HEK293 (cell line): ENCODE results near the gene PIM3.

Source experiments
- CTCF ChIA-PET: fragments of 350-600 bp; formaldehyde crosslinking; extraction: SDS; loops from one replicate; lab custom pipeline; 2021; ENCODE audit warnings: antibody characterized with exemption; lab: Yijun Ruan, JAX
- POLR2A ChIA-PET: fragments of 300-600 bp; formaldehyde crosslinking; extraction: SDS; loops from one replicate; lab custom pipeline; 2020; ENCODE audit warnings: antibody characterized with exemption, inconsistent platforms; lab: Yijun Ruan, JAX
- H3K27ac ChIP-seq: fragments of 200-500 bp; sonication (Bioruptor generic); 2 replicates; pipeline ENCODE4 v1.5.1; 2014; ENCODE audit warnings: low read depth, low read length, control low read depth, inconsistent platforms; ENCODE audit errors: extremely low read depth
- H3K36me3 ChIP-seq, 2 experiments: fragments of 200-500 bp in 1 of 2; sonication (Bioruptor generic) in 1 of 2; 1 replicate in 1 of 2; 2 replicates in 1 of 2; pipeline ENCODE4 v1.5.1; 2014 to 2017; ENCODE audit warnings: inconsistent platforms in 2 of 2, low read length in 2 of 2; ENCODE audit not compliant: control insufficient read depth in 2 of 2, insufficient read depth in 1 of 2
- H3K4me1 ChIP-seq: fragments of 200-500 bp; sonication (Bioruptor generic); 2 replicates; pipeline ENCODE4 v1.5.1; 2014; ENCODE audit warnings: mild to moderate bottlenecking, low read length, inconsistent platforms; ENCODE audit not compliant: control insufficient read depth, insufficient read depth
- H3K4me3 ChIP-seq: 2 replicates; pipeline ENCODE4 v1.5.1; 2011; ENCODE audit warnings: low read depth, mild to moderate bottlenecking, control low read depth, low read length, moderate library complexity
- H3K9me3 ChIP-seq: fragments of 200-500 bp; sonication (Bioruptor generic); 2 replicates; pipeline ENCODE4 v1.5.1; 2014; ENCODE audit warnings: low read depth, low read length, inconsistent platforms; ENCODE audit not compliant: control insufficient read depth, insufficient read depth
- BCL11A ChIP-seq: fragments of 450-650 bp; formaldehyde crosslinking; IDR thresholded peaks from 2 replicates; pipeline ENCODE4 v1.5.1; 2016; ENCODE audit warnings: low read depth, missing biosample characterization, missing genetic modification characterization
- FEZF1 ChIP-seq: fragments of 450-650 bp; formaldehyde crosslinking; IDR thresholded peaks from 2 replicates; pipeline ENCODE4 v1.5.1; 2016; ENCODE audit warnings: missing biosample characterization, missing genetic modification characterization
- IKZF3 ChIP-seq: fragments of 450-650 bp; IDR thresholded peaks from 2 replicates; pipeline ENCODE4 v1.5.0; 2018; ENCODE audit warnings: missing biosample characterization, mild to moderate bottlenecking, missing genetic modification characterization, moderate library complexity
- OVOL3 ChIP-seq: fragments of 450-650 bp; formaldehyde crosslinking; IDR thresholded peaks from 2 replicates; pipeline ENCODE4 v1.5.1; 2016; ENCODE audit warnings: missing biosample characterization, missing genetic modification characterization
- SCRT1 ChIP-seq: fragments of 450-650 bp; formaldehyde crosslinking; IDR thresholded peaks from 2 replicates; pipeline ENCODE4 v1.5.1; 2016; ENCODE audit warnings: missing biosample characterization, missing genetic modification characterization, borderline replicate concordance
- YY2 ChIP-seq: fragments of 450-650 bp; formaldehyde crosslinking; IDR thresholded peaks from 2 replicates; pipeline ENCODE4 v1.5.1; 2016; ENCODE audit warnings: missing biosample characterization, missing genetic modification characterization
- ZBTB21 ChIP-seq: fragments of 450-650 bp; formaldehyde crosslinking; IDR thresholded peaks from 2 replicates; pipeline ENCODE4 v1.5.1; 2017; ENCODE audit warnings: missing biosample characterization, missing genetic modification characterization
- ZFP41 ChIP-seq: fragments of 450-650 bp; formaldehyde crosslinking; IDR thresholded peaks from 2 replicates; pipeline ENCODE4 v1.5.1; 2016; ENCODE audit warnings: missing biosample characterization, missing genetic modification characterization, borderline replicate concordance
- ZNF114 ChIP-seq: fragments of 450-650 bp; formaldehyde crosslinking; IDR thresholded peaks from 2 replicates; pipeline ENCODE4 v1.5.0; 2017; ENCODE audit warnings: missing biosample characterization, missing genetic modification characterization
- ZNF132 ChIP-seq: fragments of 450-650 bp; formaldehyde crosslinking; IDR thresholded peaks from 2 replicates; pipeline ENCODE4 v1.5.1; 2017; ENCODE audit warnings: missing biosample characterization, missing genetic modification characterization, borderline replicate concordance
- ZNF274 ChIP-seq, 2 experiments: fragments of 200-500 bp in 1 of 2; fragments of 450-650 bp in 1 of 2; sonication (Bioruptor generic) in 1 of 2; formaldehyde crosslinking in 1 of 2; IDR thresholded peaks; 2 replicates each; pipeline versions ENCODE4 v1.5.1 to v1.6.1; 2014 to 2016; ENCODE audit warnings: borderline replicate concordance in 1 of 2, inconsistent platforms in 1 of 2, low read length in 1 of 2, missing biosample characterization in 1 of 2, missing genetic modification characterization in 1 of 2
- ZNF549 ChIP-seq: fragments of 450-650 bp; IDR thresholded peaks from 2 replicates; pipeline ENCODE4 v1.5.1; 2018; ENCODE audit warnings: missing biosample characterization, missing genetic modification characterization, mild to moderate bottlenecking, inconsistent platforms, moderate library complexity
- ZNF621 ChIP-seq: fragments of 450-650 bp; formaldehyde crosslinking; IDR thresholded peaks from 2 replicates; pipeline ENCODE4 v1.5.1; 2017; ENCODE audit warnings: missing biosample characterization, missing genetic modification characterization
- ZNF624 ChIP-seq: fragments of 450-650 bp; formaldehyde crosslinking; IDR thresholded peaks from 2 replicates; pipeline ENCODE4 v1.5.1; 2017; ENCODE audit warnings: missing biosample characterization, missing genetic modification characterization
- ZNF660 ChIP-seq: fragments of 450-650 bp; IDR thresholded peaks from 2 replicates; pipeline ENCODE4 v1.5.1; 2018; ENCODE audit warnings: missing biosample characterization, mild to moderate bottlenecking, missing genetic modification characterization
- ZNF768 ChIP-seq: fragments of 450-650 bp; formaldehyde crosslinking; IDR thresholded peaks from 2 replicates; pipeline ENCODE4 v1.5.1; 2018; ENCODE audit warnings: missing biosample characterization, mild to moderate bottlenecking, missing genetic modification characterization
- ZNF776 ChIP-seq: fragments of 450-650 bp; formaldehyde crosslinking; IDR thresholded peaks from 2 replicates; pipeline ENCODE4 v1.5.0; 2017; ENCODE audit warnings: missing biosample characterization, missing genetic modification characterization, borderline replicate concordance
- ZNF791 ChIP-seq: fragments of 450-650 bp; formaldehyde crosslinking; IDR thresholded peaks from 2 replicates; pipeline ENCODE4 v1.5.1; 2016; ENCODE audit warnings: missing biosample characterization, missing genetic modification characterization
- ZSCAN23 ChIP-seq: fragments of 450-650 bp; formaldehyde crosslinking; IDR thresholded peaks from 2 replicates; pipeline ENCODE4 v1.5.1; 2016; ENCODE audit warnings: missing biosample characterization, missing genetic modification characterization
- TF ChIP-seq, protein P1 (sequence below): fragments of 450-650 bp; formaldehyde crosslinking; IDR thresholded peaks from 2 replicates; pipeline ENCODE4 v1.5.1; 2016; ENCODE audit warnings: missing biosample characterization, missing genetic modification characterization
- TF ChIP-seq, protein P2 (sequence below): fragments of 450-650 bp; formaldehyde crosslinking; IDR thresholded peaks from 2 replicates; pipeline ENCODE4 v1.5.1; 2017; ENCODE audit warnings: missing biosample characterization, missing genetic modification characterization
- TF ChIP-seq, protein P3 (sequence below): fragments of 450-650 bp; formaldehyde crosslinking; IDR thresholded peaks from 2 replicates; pipeline ENCODE4 v1.5.1; 2017; ENCODE audit warnings: missing biosample characterization, missing genetic modification characterization
- TF ChIP-seq, protein P4 (sequence below): fragments of 450-650 bp; formaldehyde crosslinking; IDR thresholded peaks from 2 replicates; pipeline ENCODE4 v1.5.1; 2017; ENCODE audit warnings: missing biosample characterization, mild to moderate bottlenecking, missing genetic modification characterization, moderate library complexity
- TF ChIP-seq, protein P5 (sequence below): fragments of 450-650 bp; formaldehyde crosslinking; IDR thresholded peaks from 2 replicates; pipeline ENCODE4 v1.5.1; 2017; ENCODE audit warnings: missing biosample characterization, missing genetic modification characterization

The PIM3 gene

DNA sequence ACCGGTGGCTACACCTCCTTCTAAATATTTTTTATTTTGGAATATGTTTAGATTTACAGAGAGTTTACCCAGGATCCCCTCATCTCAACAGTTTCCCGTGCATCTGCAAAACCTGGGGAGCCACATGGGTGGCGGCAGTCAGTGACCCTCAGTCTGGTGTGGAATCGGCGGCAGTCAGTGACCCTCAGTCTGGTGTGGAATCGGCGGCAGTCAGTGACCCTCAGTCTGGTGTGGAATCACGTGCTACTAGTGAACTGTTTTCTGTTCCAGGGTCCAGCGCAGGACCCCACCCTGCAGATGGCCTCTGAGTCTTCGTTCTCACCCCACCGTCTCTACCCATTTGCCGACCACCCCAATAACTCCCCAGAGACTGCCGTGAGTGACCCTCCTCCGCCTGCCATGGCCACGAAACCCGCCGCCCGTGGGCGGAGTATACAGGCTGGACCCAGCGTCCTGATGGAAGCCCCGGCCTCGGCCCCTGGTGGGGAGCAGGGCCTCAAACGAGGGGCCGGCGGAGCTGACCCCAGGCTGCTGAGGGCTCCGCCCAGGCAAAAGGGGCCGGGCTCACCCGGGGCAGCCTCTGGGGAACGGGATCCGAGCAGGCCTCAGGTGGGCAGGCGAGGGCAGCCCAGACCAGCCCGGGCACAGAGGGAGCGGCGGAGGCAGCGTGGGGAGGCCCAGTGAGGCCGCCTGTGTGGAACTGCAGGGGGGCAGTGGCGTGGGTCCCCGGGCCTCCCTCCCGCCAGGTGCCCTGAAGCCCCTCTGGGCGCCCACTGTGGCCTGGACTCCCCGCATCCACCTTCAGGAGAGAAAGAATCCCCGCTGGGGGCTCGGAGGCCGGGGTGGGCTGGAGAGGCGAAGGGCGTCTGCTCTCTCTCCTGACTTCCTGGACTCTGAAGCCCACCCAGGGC, 49.4 kb downstream of the PIM3 start:
- ChIA-PET CTCF (interaction anchor here (0.6 to 0.7 kb wide), 2 partner anchors 76 to 242 kb away, joined by 4 to 5 read pairs; no protein-coding TSS in a partner anchor), POLR2A (no interaction called here)
- no peak for TF ChIP-seq ZNF621
- TF ChIP-seq, protein P1, sequence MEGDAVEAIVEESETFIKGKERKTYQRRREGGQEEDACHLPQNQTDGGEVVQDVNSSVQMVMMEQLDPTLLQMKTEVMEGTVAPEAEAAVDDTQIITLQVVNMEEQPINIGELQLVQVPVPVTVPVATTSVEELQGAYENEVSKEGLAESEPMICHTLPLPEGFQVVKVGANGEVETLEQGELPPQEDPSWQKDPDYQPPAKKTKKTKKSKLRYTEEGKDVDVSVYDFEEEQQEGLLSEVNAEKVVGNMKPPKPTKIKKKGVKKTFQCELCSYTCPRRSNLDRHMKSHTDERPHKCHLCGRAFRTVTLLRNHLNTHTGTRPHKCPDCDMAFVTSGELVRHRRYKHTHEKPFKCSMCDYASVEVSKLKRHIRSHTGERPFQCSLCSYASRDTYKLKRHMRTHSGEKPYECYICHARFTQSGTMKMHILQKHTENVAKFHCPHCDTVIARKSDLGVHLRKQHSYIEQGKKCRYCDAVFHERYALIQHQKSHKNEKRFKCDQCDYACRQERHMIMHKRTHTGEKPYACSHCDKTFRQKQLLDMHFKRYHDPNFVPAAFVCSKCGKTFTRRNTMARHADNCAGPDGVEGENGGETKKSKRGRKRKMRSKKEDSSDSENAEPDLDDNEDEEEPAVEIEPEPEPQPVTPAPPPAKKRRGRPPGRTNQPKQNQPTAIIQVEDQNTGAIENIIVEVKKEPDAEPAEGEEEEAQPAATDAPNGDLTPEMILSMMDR, result no peak
- no peak for TF ChIP-seq ZNF660 (tag by site-specific recombination)
- TF ChIP-seq BCL11A (tag by site-specific recombination), result peak; percentile 63; the same call in 1 of the 2 replicates
- no peak for TF ChIP-seq ZNF274 (IDR thresholded peaks at IDR 0.05; ENCODE audit: low read length)
- TF ChIP-seq ZNF274 (tag by site-specific recombination; IDR thresholded peaks at IDR 0.05; ENCODE audit: borderline replicate concordance), result no peak
- Histone ChIP-seq H3K36me3 (no peaks in the 10 kb centered on the region), H3K27ac (no peak overlapping the region), H3K4me3 (no peak overlapping the region), H3K9me3 (no peaks in the 10 kb centered on the region), H3K4me1 (peaks cover 4% of the 10 kb centered on the region)

DNA sequence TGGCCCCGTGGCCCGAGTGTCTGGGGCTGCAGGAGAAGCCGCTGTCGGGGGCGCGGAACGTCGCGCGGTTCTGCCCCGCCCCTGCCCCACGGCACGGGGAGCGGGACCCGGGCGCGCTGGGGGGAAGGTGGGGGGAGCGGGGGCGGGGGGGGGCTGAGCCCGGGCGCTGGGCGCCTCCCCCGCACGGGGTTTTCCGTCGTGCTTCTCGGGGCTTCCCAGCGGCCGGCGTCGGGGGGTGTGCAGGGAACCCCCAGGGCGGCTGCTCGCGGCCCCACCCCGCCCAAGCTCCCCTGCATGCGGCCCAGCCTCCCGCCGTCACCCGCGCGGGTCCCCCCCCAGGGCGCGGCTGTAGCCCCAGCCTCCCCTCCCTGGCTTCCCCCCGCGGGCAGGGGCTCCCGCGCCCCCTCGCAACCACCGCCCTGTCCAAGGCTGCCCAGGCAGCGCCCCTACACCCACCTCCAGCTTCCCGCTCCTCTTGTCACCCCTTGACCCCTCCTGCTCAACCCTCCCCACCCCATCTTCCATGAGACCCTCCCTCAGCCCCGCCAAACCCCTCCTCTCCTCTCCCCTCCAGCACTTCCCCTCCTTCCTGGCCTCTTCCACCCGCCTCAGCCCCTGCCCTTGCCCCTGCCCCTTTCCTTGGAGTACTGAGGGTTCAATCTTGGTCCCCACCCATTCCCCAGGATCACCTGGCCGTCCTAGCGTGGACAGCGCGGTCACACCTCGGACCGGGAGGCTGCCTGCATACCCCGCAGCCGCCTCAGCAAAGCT, 50.3 kb downstream of the PIM3 start:
- POLR2A ChIA-PET, result no interaction called here
- no peaks in the 10 kb centered on the region for H3K36me3 ChIP-seq
- H3K27ac ChIP-seq, result no peak overlapping the region
- H3K4me3 ChIP-seq, result no peak overlapping the region
- no peaks in the 10 kb centered on the region for H3K9me3 ChIP-seq
- H3K4me1 ChIP-seq, result peaks cover 4% of the 10 kb centered on the region
- CTCF ChIA-PET, result no interaction called here
- TF ChIP-seq IKZF3 (tag by site-specific recombination), result no peak
- no peak for TF ChIP-seq ZFP41
- TF ChIP-seq, protein P2, sequence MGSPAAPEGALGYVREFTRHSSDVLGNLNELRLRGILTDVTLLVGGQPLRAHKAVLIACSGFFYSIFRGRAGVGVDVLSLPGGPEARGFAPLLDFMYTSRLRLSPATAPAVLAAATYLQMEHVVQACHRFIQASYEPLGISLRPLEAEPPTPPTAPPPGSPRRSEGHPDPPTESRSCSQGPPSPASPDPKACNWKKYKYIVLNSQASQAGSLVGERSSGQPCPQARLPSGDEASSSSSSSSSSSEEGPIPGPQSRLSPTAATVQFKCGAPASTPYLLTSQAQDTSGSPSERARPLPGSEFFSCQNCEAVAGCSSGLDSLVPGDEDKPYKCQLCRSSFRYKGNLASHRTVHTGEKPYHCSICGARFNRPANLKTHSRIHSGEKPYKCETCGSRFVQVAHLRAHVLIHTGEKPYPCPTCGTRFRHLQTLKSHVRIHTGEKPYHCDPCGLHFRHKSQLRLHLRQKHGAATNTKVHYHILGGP, result no peak
- TF ChIP-seq ZSCAN23 (tag by site-specific recombination), result no peak
- no peak for TF ChIP-seq ZNF768 (tag by site-specific recombination)
- TF ChIP-seq, protein P3, sequence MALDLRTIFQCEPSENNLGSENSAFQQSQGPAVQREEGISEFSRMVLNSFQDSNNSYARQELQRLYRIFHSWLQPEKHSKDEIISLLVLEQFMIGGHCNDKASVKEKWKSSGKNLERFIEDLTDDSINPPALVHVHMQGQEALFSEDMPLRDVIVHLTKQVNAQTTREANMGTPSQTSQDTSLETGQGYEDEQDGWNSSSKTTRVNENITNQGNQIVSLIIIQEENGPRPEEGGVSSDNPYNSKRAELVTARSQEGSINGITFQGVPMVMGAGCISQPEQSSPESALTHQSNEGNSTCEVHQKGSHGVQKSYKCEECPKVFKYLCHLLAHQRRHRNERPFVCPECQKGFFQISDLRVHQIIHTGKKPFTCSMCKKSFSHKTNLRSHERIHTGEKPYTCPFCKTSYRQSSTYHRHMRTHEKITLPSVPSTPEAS, result no peak
- no peak for TF ChIP-seq YY2 (tag by site-specific recombination)
- TF ChIP-seq, protein P4, sequence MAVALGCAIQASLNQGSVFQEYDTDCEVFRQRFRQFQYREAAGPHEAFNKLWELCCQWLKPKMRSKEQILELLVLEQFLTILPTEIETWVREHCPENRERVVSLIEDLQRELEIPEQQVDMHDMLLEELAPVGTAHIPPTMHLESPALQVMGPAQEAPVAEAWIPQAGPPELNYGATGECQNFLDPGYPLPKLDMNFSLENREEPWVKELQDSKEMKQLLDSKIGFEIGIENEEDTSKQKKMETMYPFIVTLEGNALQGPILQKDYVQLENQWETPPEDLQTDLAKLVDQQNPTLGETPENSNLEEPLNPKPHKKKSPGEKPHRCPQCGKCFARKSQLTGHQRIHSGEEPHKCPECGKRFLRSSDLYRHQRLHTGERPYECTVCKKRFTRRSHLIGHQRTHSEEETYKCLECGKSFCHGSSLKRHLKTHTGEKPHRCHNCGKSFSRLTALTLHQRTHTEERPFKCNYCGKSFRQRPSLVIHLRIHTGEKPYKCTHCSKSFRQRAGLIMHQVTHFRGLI, result no peak
- TF ChIP-seq FEZF1 (tag by site-specific recombination), result no peak
- TF ChIP-seq ZNF132 (tag by site-specific recombination), result no peak
- TF ChIP-seq, protein P5, sequence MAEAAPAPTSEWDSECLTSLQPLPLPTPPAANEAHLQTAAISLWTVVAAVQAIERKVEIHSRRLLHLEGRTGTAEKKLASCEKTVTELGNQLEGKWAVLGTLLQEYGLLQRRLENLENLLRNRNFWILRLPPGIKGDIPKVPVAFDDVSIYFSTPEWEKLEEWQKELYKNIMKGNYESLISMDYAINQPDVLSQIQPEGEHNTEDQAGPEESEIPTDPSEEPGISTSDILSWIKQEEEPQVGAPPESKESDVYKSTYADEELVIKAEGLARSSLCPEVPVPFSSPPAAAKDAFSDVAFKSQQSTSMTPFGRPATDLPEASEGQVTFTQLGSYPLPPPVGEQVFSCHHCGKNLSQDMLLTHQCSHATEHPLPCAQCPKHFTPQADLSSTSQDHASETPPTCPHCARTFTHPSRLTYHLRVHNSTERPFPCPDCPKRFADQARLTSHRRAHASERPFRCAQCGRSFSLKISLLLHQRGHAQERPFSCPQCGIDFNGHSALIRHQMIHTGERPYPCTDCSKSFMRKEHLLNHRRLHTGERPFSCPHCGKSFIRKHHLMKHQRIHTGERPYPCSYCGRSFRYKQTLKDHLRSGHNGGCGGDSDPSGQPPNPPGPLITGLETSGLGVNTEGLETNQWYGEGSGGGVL (tag by site-specific recombination), result no peak
- TF ChIP-seq ZNF791 (tag by site-specific recombination), result no peak
- TF ChIP-seq OVOL3 (tag by site-specific recombination), result no peak
- no peak for TF ChIP-seq ZNF776
- TF ChIP-seq SCRT1 (tag by site-specific recombination), result no peak
- no peak for TF ChIP-seq ZNF624
- no peak for TF ChIP-seq ZBTB21
- TF ChIP-seq ZNF549 (tag by site-specific recombination), result no peak
- no peak for TF ChIP-seq ZNF114 (tag by site-specific recombination)
